Gastroesophageal sphincter (tissue), 3 donors: ENCODE results near the gene PDE8B.

Source experiments
- CTCF ChIP-seq, 4 experiments: fragments of 200-600 bp in 2 of 4; fragments of 450-650 bp in 2 of 4; sonication (generic) in 1 of 4; IDR thresholded peaks; one replicate each; pipeline ENCODE4 v1.5.1; 2017 to 2019; ENCODE audit warnings: antibody characterized with exemption in 4 of 4, mild to moderate bottlenecking in 2 of 4, moderate library complexity in 2 of 4
- POLR2A ChIP-seq, 2 donors: fragments of 450-650 bp; IDR thresholded peaks; one replicate each; pipeline ENCODE4 v1.6.1; 2017; ENCODE audit warnings: antibody characterized with exemption in 2 of 2, mild to moderate bottlenecking in 2 of 2, moderate library complexity in 1 of 2
- POLR2AphosphoS5 ChIP-seq: sonication (generic); formaldehyde crosslinking; IDR thresholded peaks from one replicate; pipeline ENCODE4 v1.6.1; 2017; ENCODE audit warnings: antibody characterized with exemption

- TF ChIP-seq CTCF (IDR thresholded peaks at IDR 0.05) (no peak), POLR2A (IDR thresholded peaks at IDR 0.05) (no peak), POLR2AphosphoS5 (no peak)
These were observed 41.4 kb downstream of the PDE8B start for GRCh38 chr5:77251921-77252320.
